WTC11 (cell line): ENCODE measurements around the gene MRPS21. TPM values are rescaled to one million over a fixed set of nuclear protein-coding genes. Genes with fewer than 3 reads are reported as not detected.

ENCODE experiments used
- ATAC-seq: fragments of 200-7000 bp; cut with Tn5 transposase; 2 replicates; pipeline ENCODE4 v1.10.0; 2021; ENCODE audit warnings: mild to moderate bottlenecking, moderate library complexity
- CTCF ChIA-PET: fragments of 300-600 bp; sonication (Branson Sonifier 250); formaldehyde crosslinking; loops from one replicate; lab custom pipeline; 2021; ENCODE audit warnings: antibody characterized with exemption; lab: Charles Lee
- POLR2A ChIA-PET: fragments of 350-600 bp; sonication (Branson Sonifier 250); formaldehyde crosslinking; loops from one replicate; lab custom pipeline; 2021; ENCODE audit warnings: antibody characterized with exemption; lab: Charles Lee
- DNase-seq: peaks from one replicate; pipeline ENCODE4 v3.0.0; 2021; ENCODE audit warnings: low spot score
- H3K27ac Mint-ChIP-seq: 2 replicates; pipeline ENCODE4 v1.8.0; 2021; ENCODE audit warnings: mixed read lengths
- H3K27me3 Mint-ChIP-seq: 2 replicates; pipeline ENCODE4 v1.8.0; 2021; ENCODE audit warnings: low read depth, mild to moderate bottlenecking, moderate library complexity, mixed read lengths
- H3K36me3 Mint-ChIP-seq: 2 replicates; pipeline ENCODE4 v1.8.0; 2021; ENCODE audit warnings: mixed read lengths
- H3K4me1 Mint-ChIP-seq: 2 replicates; pipeline ENCODE4 v1.8.0; 2022; ENCODE audit warnings: mixed read lengths
- H3K4me3 Mint-ChIP-seq: 2 replicates; pipeline ENCODE4 v1.8.0; 2021; ENCODE audit warnings: mild to moderate bottlenecking, moderate library complexity, mixed read lengths
- H3K9me3 Mint-ChIP-seq: 2 replicates; pipeline ENCODE4 v1.8.0; 2021; ENCODE audit warnings: mixed read lengths
- CDX4 ChIP-seq: fragments of 250-450 bp; sonication (Bioruptor Pico); IDR thresholded peaks from 2 replicates; pipeline ENCODE4 v1.9.0; 2021; ENCODE audit warnings: moderate library complexity, mild to moderate bottlenecking, inconsistent platforms, borderline replicate concordance
- CREB1 ChIP-seq: sonication (generic); formaldehyde crosslinking; IDR thresholded peaks from 2 replicates; pipeline ENCODE4 v1.8.0; 2023; ENCODE audit warnings: mild to moderate bottlenecking, missing genetic modification reagents
- E2F1 ChIP-seq: sonication (generic); formaldehyde crosslinking; IDR thresholded peaks from 2 replicates; pipeline ENCODE4 v1.8.0; 2022; ENCODE audit warnings: mild to moderate bottlenecking, missing genetic modification reagents
- ESRRA ChIP-seq: sonication (generic); formaldehyde crosslinking; IDR thresholded peaks from 2 replicates; pipeline ENCODE4 v1.8.1; 2022; ENCODE audit warnings: mild to moderate bottlenecking, missing genetic modification reagents, borderline replicate concordance
- ETV6 ChIP-seq: sonication (generic); formaldehyde crosslinking; IDR thresholded peaks from 2 replicates; pipeline ENCODE4 v1.8.1; 2022; ENCODE audit warnings: mild to moderate bottlenecking, missing genetic modification reagents
- FOXK1 ChIP-seq: sonication (generic); formaldehyde crosslinking; IDR thresholded peaks from 2 replicates; pipeline ENCODE4 v1.8.0; 2022; ENCODE audit warnings: mild to moderate bottlenecking, moderate library complexity, missing genetic modification reagents
- IRF1 ChIP-seq: sonication (generic); formaldehyde crosslinking; IDR thresholded peaks from 2 replicates; pipeline ENCODE4 v1.8.0; 2023; ENCODE audit warnings: missing genetic modification reagents
- MXD4 ChIP-seq: fragments of 250-450 bp; sonication (Bioruptor Pico); IDR thresholded peaks from 2 replicates; pipeline ENCODE4 v1.8.0; 2021; ENCODE audit warnings: mild to moderate bottlenecking, moderate library complexity, borderline replicate concordance
- NFATC4 ChIP-seq: fragments of 250-450 bp; sonication (Bioruptor Pico); IDR thresholded peaks from 2 replicates; pipeline ENCODE4 v1.9.0; 2021; ENCODE audit warnings: mild to moderate bottlenecking
- NFYB ChIP-seq: sonication (generic); formaldehyde crosslinking; conservative IDR thresholded peaks from 2 replicates; pipeline ENCODE4 v1.8.0; 2022; ENCODE audit warnings: low read depth, missing genetic modification reagents
- NR1H2 ChIP-seq: sonication (generic); formaldehyde crosslinking; IDR thresholded peaks from 2 replicates; pipeline ENCODE4 v1.9.0; 2021; ENCODE audit warnings: mild to moderate bottlenecking, moderate library complexity, missing genetic modification reagents
- RELA ChIP-seq: sonication (generic); formaldehyde crosslinking; IDR thresholded peaks from 2 replicates; pipeline ENCODE4 v1.8.1; 2022; ENCODE audit warnings: missing genetic modification reagents, mild to moderate bottlenecking, borderline replicate concordance
- STAT6 ChIP-seq: sonication (generic); formaldehyde crosslinking; conservative IDR thresholded peaks from 2 replicates; pipeline ENCODE4 v1.8.1; 2023; ENCODE audit warnings: mild to moderate bottlenecking, low read depth, missing genetic modification reagents, moderate library complexity
- ZMAT4 ChIP-seq: fragments of 250-450 bp; sonication (Bioruptor Pico); IDR thresholded peaks from 2 replicates; pipeline ENCODE4 v1.9.0; 2021; ENCODE audit warnings: mild to moderate bottlenecking
- ZNF121 ChIP-seq: sonication (generic); formaldehyde crosslinking; IDR thresholded peaks from 2 replicates; pipeline ENCODE4 v1.8.0; 2023; ENCODE audit warnings: missing genetic modification reagents
- ZNF317 ChIP-seq: sonication (generic); formaldehyde crosslinking; IDR thresholded peaks from 2 replicates; pipeline ENCODE4 v1.8.1; 2023; ENCODE audit warnings: low read depth, mild to moderate bottlenecking, moderate library complexity, missing genetic modification reagents, borderline replicate concordance
- ZNF423 ChIP-seq: fragments of 250-450 bp; sonication (Bioruptor Pico); IDR thresholded peaks from 2 replicates; pipeline ENCODE4 v2.1.2; 2022; ENCODE audit warnings: mild to moderate bottlenecking, moderate library complexity
- ZNF532 ChIP-seq: fragments of 250-450 bp; sonication (Bioruptor Pico); IDR thresholded peaks from 2 replicates; pipeline ENCODE4 v1.9.0; 2021; ENCODE audit warnings: mild to moderate bottlenecking, borderline replicate concordance
- ZSCAN18 ChIP-seq: fragments of 250-450 bp; sonication (Bioruptor Pico); IDR thresholded peaks from 2 replicates; pipeline ENCODE4 v2.1.2; 2022; ENCODE audit warnings: mild to moderate bottlenecking, moderate library complexity
- total RNA-seq: library from RNA; stranded (reverse); gene quantifications from 3 replicates; pipeline ENCODE4 v1.2.3, GENCODE V29; 2021

The MRPS21 gene
- total RNA-seq, 1 experiment from 2014 or later, result 105 TPM

- TF ChIP-seq STAT6, result no peak
- TF ChIP-seq ZNF121 (CRISPR knock-in tag), result no peak
- no peak for TF ChIP-seq ZNF532 (CRISPR knock-in tag)
Observed at GRCh38 chr1:150288382-150288781, 5.3 kb upstream of the MRPS21 start (continued).

- ChIA-PET CTCF (no interaction called here), POLR2A (no interaction called here)
- no peaks in the 10 kb centered on the region for H3K9me3 Mint-ChIP-seq
- ATAC-seq (no peak), DNase-seq (no peak)
- H3K36me3 Mint-ChIP-seq, result peaks cover 12% of the 10 kb centered on the region
- peaks cover 8% of the 10 kb centered on the region for H3K4me1 Mint-ChIP-seq
- TF ChIP-seq ZNF423 (CRISPR knock-in tag), result no peak
- TF ChIP-seq ZMAT4 (CRISPR knock-in tag), result no peak
- TF ChIP-seq NFATC4 (CRISPR knock-in tag), result no peak
- TF ChIP-seq RELA (CRISPR knock-in tag), result no peak
- TF ChIP-seq MXD4, result no peak
- TF ChIP-seq IRF1 (CRISPR knock-in tag), result no peak
- TF ChIP-seq FOXK1 (CRISPR knock-in tag), result no peak
- no peak for TF ChIP-seq CREB1
- TF ChIP-seq CDX4 (CRISPR knock-in tag), result no peak
- no peak for TF ChIP-seq NR1H2 (CRISPR knock-in tag)
- no peak for TF ChIP-seq ESRRA
- TF ChIP-seq NFYB (CRISPR knock-in tag), result no peak
- no peak for TF ChIP-seq ZSCAN18 (CRISPR knock-in tag)
- no peak for TF ChIP-seq ETV6
- TF ChIP-seq E2F1 (CRISPR knock-in tag), result no peak
- TF ChIP-seq ZNF317 (CRISPR knock-in tag), result no peak
- H3K27me3 Mint-ChIP-seq, result peaks cover 13% of the 10 kb centered on the region
- H3K4me3 Mint-ChIP-seq, result no peak overlapping the region
- H3K27ac Mint-ChIP-seq, result no peak overlapping the region
Observed at GRCh38 chr1:150288822-150289221, 4.8 kb upstream of the MRPS21 start.
